ENCODE results near the gene UNC5C.

- TF ChIP-seq, protein P1, sequence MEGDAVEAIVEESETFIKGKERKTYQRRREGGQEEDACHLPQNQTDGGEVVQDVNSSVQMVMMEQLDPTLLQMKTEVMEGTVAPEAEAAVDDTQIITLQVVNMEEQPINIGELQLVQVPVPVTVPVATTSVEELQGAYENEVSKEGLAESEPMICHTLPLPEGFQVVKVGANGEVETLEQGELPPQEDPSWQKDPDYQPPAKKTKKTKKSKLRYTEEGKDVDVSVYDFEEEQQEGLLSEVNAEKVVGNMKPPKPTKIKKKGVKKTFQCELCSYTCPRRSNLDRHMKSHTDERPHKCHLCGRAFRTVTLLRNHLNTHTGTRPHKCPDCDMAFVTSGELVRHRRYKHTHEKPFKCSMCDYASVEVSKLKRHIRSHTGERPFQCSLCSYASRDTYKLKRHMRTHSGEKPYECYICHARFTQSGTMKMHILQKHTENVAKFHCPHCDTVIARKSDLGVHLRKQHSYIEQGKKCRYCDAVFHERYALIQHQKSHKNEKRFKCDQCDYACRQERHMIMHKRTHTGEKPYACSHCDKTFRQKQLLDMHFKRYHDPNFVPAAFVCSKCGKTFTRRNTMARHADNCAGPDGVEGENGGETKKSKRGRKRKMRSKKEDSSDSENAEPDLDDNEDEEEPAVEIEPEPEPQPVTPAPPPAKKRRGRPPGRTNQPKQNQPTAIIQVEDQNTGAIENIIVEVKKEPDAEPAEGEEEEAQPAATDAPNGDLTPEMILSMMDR (IDR thresholded peaks at IDR 0.05): no peak
- TF ChIP-seq POLR2A (IDR thresholded peaks at IDR 0.05): no peak
Measured at GRCh38 chr4:95544113-95545103, 4.4 kb downstream of the UNC5C start.

Data from vagina (tissue), 2 donors.